A673 (cell line): ENCODE data around the gene DSCAML1. TPM values are rescaled to one million over a fixed set of nuclear protein-coding genes. Genes with fewer than 3 reads are reported as not detected.

Experiments
- BruUV-seq: library from RNA; stranded (reverse); fragments of 400-500 nt; replicated peaks from 2 replicates; lab custom pipeline; 2021; lab: Mats Ljungman, UMichigan
- CTCF ChIA-PET: fragments of 300-600 bp; sonication (Branson Sonifier 250); formaldehyde crosslinking; loops from one replicate; lab custom pipeline; 2022; ENCODE audit warnings: antibody characterized with exemption; lab: Charles Lee
- POLR2A ChIA-PET: fragments of 300-600 bp; sonication (Branson Sonifier 250); formaldehyde crosslinking; loops from one replicate; lab custom pipeline; 2022; ENCODE audit warnings: antibody characterized with exemption; ENCODE audit not compliant: low non-redundant PET; lab: Charles Lee
- DNase-seq: peaks from one replicate; pipeline ENCODE4 v3.0.0-alpha.2; 2015; ENCODE audit warnings: low spot score
- H3K27ac ChIP-seq: fragments of 200-600 bp; sonication (generic); 2 replicates; pipeline ENCODE4 v1.5.1; 2016; ENCODE audit warnings: mixed run types, low read depth, mild to moderate bottlenecking, mixed read lengths, antibody characterized with exemption, low read length; ENCODE audit not compliant: poor library complexity, severe bottlenecking
- H3K27me3 ChIP-seq: fragments of 200-600 bp; sonication (generic); replicated peaks from 2 replicates; pipeline ENCODE4 v1.6.1; 2017; ENCODE audit warnings: mixed run types, low read depth, mild to moderate bottlenecking, mixed read lengths, antibody characterized with exemption, low read length; ENCODE audit not compliant: insufficient read depth, poor library complexity
- H3K36me3 ChIP-seq: fragments of 200-600 bp; sonication (generic); 2 replicates; pipeline ENCODE4 v1.6.1; 2016; ENCODE audit warnings: mixed run types, mild to moderate bottlenecking, mixed read lengths, antibody characterized with exemption, low read length; ENCODE audit not compliant: insufficient read depth, poor library complexity, severe bottlenecking
- H3K4me1 ChIP-seq: fragments of 200-600 bp; sonication (generic); 2 replicates; pipeline ENCODE4 v1.6.1; 2017; ENCODE audit warnings: mixed run types, mild to moderate bottlenecking, mixed read lengths, antibody characterized with exemption, low read length; ENCODE audit not compliant: insufficient read depth, poor library complexity, severe bottlenecking
- H3K4me3 ChIP-seq: fragments of 200-600 bp; sonication (generic); 2 replicates; pipeline ENCODE4 v1.5.1; 2016; ENCODE audit warnings: low read depth, mixed run types, mild to moderate bottlenecking, mixed read lengths, low read length; ENCODE audit not compliant: poor library complexity, severe bottlenecking
- H3K9me3 ChIP-seq: fragments of 200-600 bp; sonication (generic); 2 replicates; pipeline ENCODE4 v1.6.1; 2016; ENCODE audit warnings: mixed run types, low read depth, mild to moderate bottlenecking, mixed read lengths, antibody characterized with exemption, low read length; ENCODE audit not compliant: poor library complexity, severe bottlenecking
- CTCF ChIP-seq: fragments of 300-800, 200-600 bp; sonication (generic); conservative IDR thresholded peaks from 2 replicates; pipeline ENCODE4 v1.5.1; 2017; ENCODE audit warnings: low read depth, mild to moderate bottlenecking, antibody characterized with exemption, low read length, moderate library complexity, mixed read lengths
- EZH2 ChIP-seq: fragments of 200-600 bp; sonication (generic); IDR thresholded peaks from 2 replicates; pipeline ENCODE4 v1.6.1; 2017; ENCODE audit warnings: borderline replicate concordance, low read depth, mild to moderate bottlenecking, mixed read lengths, antibody characterized with exemption, low read length; ENCODE audit not compliant: poor library complexity, severe bottlenecking
- intact Hi-C: fragments of 100-400 bp; cut with micrococcal nuclease; formaldehyde crosslinking; loops from one replicate; pipeline ENCODE4 v1.10.0; 2022; ENCODE audit not compliant: unreplicated experiment
- total RNA-seq: library from RNA; stranded (reverse); gene quantifications from 2 replicates; pipeline ENCODE4 v1.2.3, GENCODE V29; 2021

DSCAML1 gene
- total RNA-seq, 1 experiment from 2014 or later = not detected

GRCh38 chr11:117606211-117606610 lies 190.8 kb downstream of the DSCAML1 start:
- ChIA-PET POLR2A (no interaction called here), CTCF (no interaction called here)
- Histone ChIP-seq H3K9me3 (no peaks in the 10 kb centered on the region), H3K4me3 (no peak overlapping the region), H3K27ac (no peak overlapping the region), H3K36me3 (no peaks in the 10 kb centered on the region), H3K27me3 (peaks cover 9% of the 10 kb centered on the region), H3K4me1 (no peaks in the 10 kb centered on the region)
- intact Hi-C loops = no loop called here
- TF ChIP-seq EZH2 = no peak
- no peak for TF ChIP-seq CTCF
- DNase-seq = no peak
- no TSS peak for BruUV-seq

GRCh38 chr11:117605331-117605730 lies 191.7 kb downstream of the DSCAML1 start:
- H3K36me3 ChIP-seq = no peaks in the 10 kb centered on the region
- no peak for DNase-seq
- POLR2A ChIA-PET = no interaction called here
- no TSS peak for BruUV-seq
- peaks cover 2% of the 10 kb centered on the region for H3K27me3 ChIP-seq
- H3K4me1 ChIP-seq = no peaks in the 10 kb centered on the region
- TF ChIP-seq EZH2 (no peak), CTCF (no peak)
- H3K4me3 ChIP-seq = no peak overlapping the region
- H3K9me3 ChIP-seq = no peaks in the 10 kb centered on the region
- intact Hi-C loops = no loop called here
- no peak overlapping the region for H3K27ac ChIP-seq
- CTCF ChIA-PET = no interaction called here

DNA sequence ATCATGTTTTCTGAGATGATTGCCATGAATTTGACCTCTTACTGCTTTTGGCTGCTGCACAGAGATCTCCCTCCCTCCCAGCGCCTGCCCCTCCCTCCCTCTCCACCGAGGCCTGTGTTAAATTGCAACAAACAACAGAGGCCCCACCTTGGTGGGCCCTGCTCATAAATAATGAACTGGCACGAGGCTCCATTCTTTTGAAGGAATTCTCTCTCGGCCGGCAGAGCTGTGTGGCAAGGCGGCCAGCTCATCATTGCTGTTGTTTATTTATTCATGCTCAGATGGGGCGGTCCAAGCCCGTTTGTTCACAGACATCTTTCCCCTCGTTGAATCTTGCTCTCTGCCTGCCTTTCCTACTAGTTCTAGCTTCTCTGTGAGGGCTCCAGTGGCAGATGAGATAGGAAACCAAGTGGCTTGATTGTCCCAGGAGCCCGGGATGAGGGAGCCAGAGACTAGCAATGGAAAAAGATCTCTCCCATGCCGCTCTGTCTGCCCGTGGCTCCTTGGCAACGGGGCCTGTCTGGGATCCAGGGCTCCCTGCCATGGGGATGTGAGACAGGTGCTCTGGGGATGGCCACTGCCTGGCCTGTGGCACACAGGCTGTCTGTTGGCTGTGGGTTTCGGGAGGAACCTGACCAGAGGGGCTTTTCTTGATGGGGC lies 192.6 kb downstream of the DSCAML1 start:
- Histone ChIP-seq H3K36me3 (no peaks in the 10 kb centered on the region), H3K4me3 (no peak overlapping the region), H3K4me1 (no peaks in the 10 kb centered on the region), H3K9me3 (no peaks in the 10 kb centered on the region), H3K27ac (no peak overlapping the region), H3K27me3 (no peaks in the 10 kb centered on the region)
- POLR2A ChIA-PET = no interaction called here
- BruUV-seq = no TSS peak
- no peak for DNase-seq
- TF ChIP-seq CTCF = no peak
- TF ChIP-seq EZH2 = no peak
- CTCF ChIA-PET = no interaction called here
- intact Hi-C loops = no loop called here
